ENCODE data around the gene MAPK1. TPM values are rescaled to one million over a fixed set of nuclear protein-coding genes. Genes with fewer than 3 reads are reported as not detected.
A peak's percentile ranks its signal among the peaks of the same experiment; 100 is the strongest.
"Not testable (repeated sequence)": the region's sequence is repeated elsewhere in the genome, so short reads cannot be mapped to it uniquely, and the experiment has no call there.

The MAPK1 gene
- 100 to 1,000 TPM; 163 to 171 TPM for total RNA-seq
- 100 to 1,000 TPM in 3 of 6 donors, 10 to 100 TPM in 3; 89.8 to 113 (median 100) TPM for polyA plus RNA-seq (ENCODE audit: insufficient read length in 6 of 6)
- long read RNA-seq, donor 1, full-length matches to known transcripts, result 23 of 129 reads
- long read RNA-seq, donor 1, partial matches to known transcripts, result 106 of 129 reads
- long read RNA-seq, donor 1, other reads (novel, unspliced or antisense), result 0 of 129 reads
- long read RNA-seq, donor 2, full-length matches to known transcripts, result 18 of 29 reads
- long read RNA-seq, donor 2, partial matches to known transcripts, result 11 of 29 reads
- long read RNA-seq, donor 2, other reads (novel, unspliced or antisense), result 0 of 29 reads
- long read RNA-seq, donor 3, full-length matches to known transcripts, result 19 of 19 reads
- long read RNA-seq, donor 3, partial matches to known transcripts, result 0 of 19 reads
- long read RNA-seq, donor 3, other reads (novel, unspliced or antisense), result 0 of 19 reads
- long read RNA-seq, donor 4, partial matches to known transcripts, result 0 of 5 reads
- long read RNA-seq, donor 4, other reads (novel, unspliced or antisense), result 3 of 5 reads
- long read RNA-seq, donor 5, full-length matches to known transcripts, result 11 of 19 reads
- long read RNA-seq, donor 5, partial matches to known transcripts, result 8 of 19 reads
- long read RNA-seq, donor 5, other reads (novel, unspliced or antisense), result 0 of 19 reads
- long read RNA-seq, donor 6, full-length matches to known transcripts, result 19 of 19 reads
- long read RNA-seq, donor 6, partial matches to known transcripts, result 0 of 19 reads
- long read RNA-seq, donor 6, other reads (novel, unspliced or antisense), result 0 of 19 reads
- long read RNA-seq, donor 7, full-length matches to known transcripts, result 8 of 8 reads
- long read RNA-seq, donor 7, partial matches to known transcripts, result 0 of 8 reads
- long read RNA-seq, donor 7, other reads (novel, unspliced or antisense), result 0 of 8 reads
- long read RNA-seq, donor 8, full-length matches to known transcripts, result 18 of 18 reads
- long read RNA-seq, donor 8, partial matches to known transcripts, result 0 of 18 reads
- long read RNA-seq, donor 8, other reads (novel, unspliced or antisense), result 0 of 18 reads
- long read RNA-seq, donor 9, result 0 reads
- long read RNA-seq, donor 10, full-length matches to known transcripts, result 16 of 19 reads
- long read RNA-seq, donor 10, partial matches to known transcripts, result 0 of 19 reads
- long read RNA-seq, donor 10, other reads (novel, unspliced or antisense), result 3 of 19 reads
- long read RNA-seq, donor 11, full-length matches to known transcripts, result 39 of 70 reads
- long read RNA-seq, donor 11, partial matches to known transcripts, result 26 of 70 reads
- long read RNA-seq, donor 11, other reads (novel, unspliced or antisense), result 5 of 70 reads
- long read RNA-seq, donor 12, full-length matches to known transcripts, result 14 of 21 reads
- long read RNA-seq, donor 12, partial matches to known transcripts, result 7 of 21 reads
- long read RNA-seq, donor 12, other reads (novel, unspliced or antisense), result 0 of 21 reads

DNA sequence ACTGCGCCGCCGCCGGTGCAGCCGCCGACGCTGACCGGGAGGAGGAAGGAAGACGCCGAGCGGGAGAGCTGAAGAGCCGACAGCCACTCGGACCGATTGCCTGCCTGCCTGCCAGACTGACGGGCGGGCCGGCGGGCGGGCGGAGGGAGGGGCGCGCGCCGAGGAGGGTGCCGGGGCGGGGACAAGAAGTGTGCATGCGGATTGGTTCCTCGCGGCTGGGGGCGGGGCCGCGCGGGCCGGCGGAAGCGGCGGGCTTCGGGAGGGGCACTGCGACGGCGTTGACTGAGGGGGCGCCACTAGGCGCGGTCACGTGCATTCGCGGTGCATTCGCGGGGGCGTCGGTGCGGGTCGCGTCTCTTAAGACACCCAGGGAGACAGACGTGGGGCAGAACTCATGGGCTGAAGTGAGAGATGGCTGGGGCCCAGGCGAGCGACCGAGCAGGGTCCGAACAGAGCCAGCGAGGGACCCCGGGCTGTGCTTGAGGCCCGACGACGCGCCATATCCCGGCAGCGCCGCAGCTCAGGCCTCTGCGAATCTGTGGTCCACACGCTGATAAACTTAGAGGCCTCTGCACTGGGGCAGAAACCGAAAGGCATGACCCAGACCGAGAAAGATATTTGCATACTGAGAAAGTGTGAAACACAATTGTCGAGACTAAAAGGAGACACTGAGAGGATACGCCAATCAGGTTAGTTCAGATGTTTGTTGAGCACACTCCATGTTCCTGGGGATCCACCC is at the start of gene MAPK1:
Gene MAPK1 (minus strand): TSS at position 118 of the 739 bp plus-strand sequence. CDS start 205 bp downstream, outside the sequence.
- no peaks in the 10 kb centered on the region for H3K36me3 ChIP-seq
- no peaks in the 10 kb centered on the region for H3K9me3 ChIP-seq
- H3K4me1 ChIP-seq, result peaks cover 15 to 40% of the 10 kb centered on the region in 2 donors
- no peaks in the 10 kb centered on the region for H3K27me3 ChIP-seq
- intact Hi-C loops (cut with DNase I), result loop anchor here in 1 of 2 donors (10.0 kb wide), 1 partner anchor 83 kb away; no protein-coding TSS in a partner anchor
- DNase-seq, result peak; percentile 87 to 98 (median 94)
- peak within 1 kb of the TSS; percentile 78 to 96 for H3K4me3 ChIP-seq
- peak within 1 kb of the TSS; percentile 85 to 95 for H3K27ac ChIP-seq
- TF ChIP-seq, protein P1, sequence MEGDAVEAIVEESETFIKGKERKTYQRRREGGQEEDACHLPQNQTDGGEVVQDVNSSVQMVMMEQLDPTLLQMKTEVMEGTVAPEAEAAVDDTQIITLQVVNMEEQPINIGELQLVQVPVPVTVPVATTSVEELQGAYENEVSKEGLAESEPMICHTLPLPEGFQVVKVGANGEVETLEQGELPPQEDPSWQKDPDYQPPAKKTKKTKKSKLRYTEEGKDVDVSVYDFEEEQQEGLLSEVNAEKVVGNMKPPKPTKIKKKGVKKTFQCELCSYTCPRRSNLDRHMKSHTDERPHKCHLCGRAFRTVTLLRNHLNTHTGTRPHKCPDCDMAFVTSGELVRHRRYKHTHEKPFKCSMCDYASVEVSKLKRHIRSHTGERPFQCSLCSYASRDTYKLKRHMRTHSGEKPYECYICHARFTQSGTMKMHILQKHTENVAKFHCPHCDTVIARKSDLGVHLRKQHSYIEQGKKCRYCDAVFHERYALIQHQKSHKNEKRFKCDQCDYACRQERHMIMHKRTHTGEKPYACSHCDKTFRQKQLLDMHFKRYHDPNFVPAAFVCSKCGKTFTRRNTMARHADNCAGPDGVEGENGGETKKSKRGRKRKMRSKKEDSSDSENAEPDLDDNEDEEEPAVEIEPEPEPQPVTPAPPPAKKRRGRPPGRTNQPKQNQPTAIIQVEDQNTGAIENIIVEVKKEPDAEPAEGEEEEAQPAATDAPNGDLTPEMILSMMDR (IDR thresholded peaks at IDR 0.05), result peak; percentile 18 to 36
- ATAC-seq, result peak; percentile 99

DNA sequence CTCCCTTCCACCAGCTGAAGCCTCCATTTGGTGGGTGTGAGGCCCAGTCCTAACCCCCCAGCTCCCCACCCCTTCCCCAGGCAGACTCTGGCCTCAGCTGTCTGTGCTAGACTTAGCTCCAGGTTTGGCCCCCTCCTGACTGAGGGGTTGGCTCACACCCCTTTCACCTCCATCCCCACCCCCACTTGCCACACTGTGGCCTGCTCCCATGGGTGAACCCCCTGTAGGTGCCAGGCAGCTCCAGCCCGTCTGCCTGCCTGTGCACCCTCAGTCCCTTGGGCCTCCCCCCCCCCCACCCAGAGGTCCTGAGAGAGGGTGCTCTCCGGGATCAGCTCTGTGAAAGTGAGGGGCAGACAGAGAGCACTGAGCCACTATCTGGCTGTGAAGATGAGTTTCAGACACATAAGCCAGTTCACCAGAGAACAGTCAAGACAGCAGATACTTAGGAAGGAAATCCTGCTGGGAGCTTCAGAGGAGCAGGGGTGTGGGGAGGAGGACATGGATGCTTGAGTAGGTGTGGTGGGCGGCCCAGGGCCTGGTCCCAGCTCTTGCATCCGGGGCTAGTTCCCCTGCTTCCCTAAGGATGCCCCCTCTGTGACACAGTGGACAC is 49.0 kb upstream of the MAPK1 start:
- peak in 1 of 4 donors; percentile 31 for DNase-seq
- peaks cover 0 to 24% of the 10 kb centered on the region in 2 donors for H3K36me3 ChIP-seq

DNA sequence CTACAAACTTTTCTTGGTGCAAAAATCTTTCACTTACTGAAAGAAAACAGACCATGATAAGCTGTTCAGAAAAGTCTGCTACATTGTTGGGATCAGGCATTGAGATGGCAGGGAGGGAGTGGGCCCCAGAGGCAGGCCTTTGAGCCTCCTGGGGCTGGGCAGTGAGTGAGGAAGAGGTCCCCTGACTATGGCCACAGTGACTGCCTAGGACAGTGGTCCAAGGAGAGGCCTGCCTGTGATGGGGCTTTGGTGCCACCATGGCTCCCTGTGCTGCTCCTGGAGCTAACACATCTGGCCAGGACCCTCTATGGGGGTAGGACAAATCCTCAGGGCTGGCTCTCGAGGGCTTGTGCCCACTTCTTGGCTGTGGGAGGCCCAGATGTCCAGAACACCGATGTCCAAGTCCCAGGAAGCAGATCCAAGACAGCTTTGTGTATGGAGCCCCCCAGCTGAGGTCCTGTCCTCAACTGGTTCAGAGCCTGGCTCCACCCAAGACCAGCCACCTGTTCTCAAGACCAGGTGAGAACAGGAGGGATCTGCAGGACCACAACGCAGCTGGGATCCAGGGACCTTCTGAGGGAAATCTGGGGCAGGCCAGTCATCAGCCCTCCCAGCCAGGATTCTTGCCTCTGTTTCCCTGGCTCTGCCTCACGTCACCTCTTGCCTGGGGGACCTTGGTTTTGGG is 48.3 kb upstream of the MAPK1 start:
- Histone ChIP-seq H3K27me3 (no peaks in the 10 kb centered on the region), H3K4me1 (no peaks in the 10 kb centered on the region), H3K27ac (no peak overlapping the region), H3K4me3 (no peak overlapping the region), H3K9me3 (no peaks in the 10 kb centered on the region), H3K36me3 (peaks cover 0 to 17% of the 10 kb centered on the region in 2 donors)
- TF ChIP-seq, protein P1 (IDR thresholded peaks at IDR 0.05), result no peak
- intact Hi-C loops (cut with DNase I), result no loop called here
- DNase-seq, result peak in 1 of 4 donors; percentile 17
- no peak for ATAC-seq

More for the DNA sequence above, 49.0 kb upstream of the MAPK1 start:
- no peaks in the 10 kb centered on the region for H3K27me3 ChIP-seq
- TF ChIP-seq, protein P1 (IDR thresholded peaks at IDR 0.05), result no peak
- H3K4me3 ChIP-seq, result no peak overlapping the region
- ATAC-seq, result no peak
- no peaks in the 10 kb centered on the region for H3K4me1 ChIP-seq
- H3K27ac ChIP-seq, result no peak overlapping the region
- intact Hi-C loops (cut with DNase I), result no loop called here
- no peaks in the 10 kb centered on the region for H3K9me3 ChIP-seq

DNA sequence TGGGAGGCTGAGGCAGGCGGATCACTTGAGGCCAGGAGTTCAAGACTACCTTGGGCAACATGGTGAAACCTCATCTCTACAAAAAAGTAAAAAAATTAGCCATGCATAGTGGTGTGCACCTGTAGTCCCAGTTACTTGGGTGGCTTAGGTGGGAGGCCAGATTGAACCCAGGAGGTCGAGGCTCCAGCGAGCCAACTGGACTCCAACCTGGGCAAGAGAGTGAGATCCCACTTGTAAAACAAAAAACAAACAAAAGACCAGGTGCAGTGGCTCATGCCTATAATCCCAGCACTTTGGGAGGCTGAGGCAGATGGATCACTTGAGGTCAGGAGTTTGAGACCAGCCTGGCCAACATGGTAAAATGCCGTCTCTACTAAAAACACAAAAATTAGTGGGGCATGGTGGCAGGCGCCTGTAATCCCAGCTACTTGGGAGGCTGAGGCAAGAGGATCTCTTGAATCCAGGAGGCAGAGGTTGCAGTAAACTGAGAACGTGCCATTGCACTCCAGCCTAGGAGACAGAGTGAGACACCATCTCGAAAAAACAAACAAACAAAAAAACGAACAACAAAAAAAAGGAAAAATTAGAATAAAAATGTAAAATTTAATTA is 46.7 kb upstream of the MAPK1 start:
- not testable (repeated sequence) for ATAC-seq

DNA sequence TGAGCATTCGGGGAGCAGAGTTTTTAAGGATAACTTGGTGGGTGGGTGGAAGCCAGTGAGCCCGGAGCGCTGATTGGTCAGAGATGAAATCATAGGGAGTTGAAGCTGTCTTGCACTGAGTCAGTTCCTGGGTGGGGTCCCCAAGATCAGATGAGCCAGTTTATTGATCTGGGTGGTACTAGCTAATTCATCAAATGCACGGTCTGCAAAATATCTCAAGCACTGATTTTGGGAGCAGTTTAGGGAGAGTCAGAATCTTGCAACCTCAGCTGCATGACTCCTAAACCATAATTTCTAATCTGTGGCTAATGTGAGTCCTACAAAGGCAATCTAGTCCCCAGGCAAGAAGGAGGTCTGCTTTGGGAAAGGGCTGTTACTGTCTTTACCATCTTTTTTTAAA is 42.9 kb upstream of the MAPK1 start:
- H3K27me3 ChIP-seq; H3K9me3 ChIP-seq; H3K27ac ChIP-seq; H3K4me1 ChIP-seq; ATAC-seq; H3K36me3 ChIP-seq; H3K4me3 ChIP-seq; intact Hi-C loops (cut with DNase I): not testable (repeated sequence)
- DNase-seq, result peak in 1 of 4 donors; percentile 24

More for the DNA sequence above, 46.7 kb upstream of the MAPK1 start:
- H3K9me3 ChIP-seq; H3K27ac ChIP-seq; H3K27me3 ChIP-seq; H3K36me3 ChIP-seq; H3K4me3 ChIP-seq; intact Hi-C loops (cut with DNase I); H3K4me1 ChIP-seq: not testable (repeated sequence)
- DNase-seq, result peak in 1 of 4 donors; percentile 1

All from left lung (tissue), 14 donors.